ENCODE results near the gene RAB27A. TPM values are rescaled to one million over a fixed set of nuclear protein-coding genes. Genes with fewer than 3 reads are reported as not detected.
A peak's percentile ranks its signal among the peaks of the same experiment; 100 is the strongest.

The RAB27A gene
- total and polyA plus RNA-seq, 11 donors, result 1.4 to 17.2 (median 4.2) TPM

GRCh38 chr15:55218056-55218455 is 71.6 kb downstream of the RAB27A start:
- TF ChIP-seq POLR2A (IDR thresholded peaks at IDR 0.05), result no peak
- no peak for TF ChIP-seq CTCF (IDR thresholded peaks at IDR 0.05)
- DNase-seq, result no peak
- no peaks in the 10 kb centered on the region for H3K9me3 ChIP-seq
- 77 to 87% (median 84%) methylated on average over 2 of the region's 2 CpGs for WGBS, 4 donors
- intact Hi-C loops (cut with DNase I), result loop anchor here in 8 of 10 donors (2.0 to 10.0 kb wide), 5 partner anchors 69 to 219 kb away; partner anchors contain the start of gene RAB27A (in 1 of the 8)
- H3K4me1 ChIP-seq, result peaks cover 0 to 53% (median 0%) of the 10 kb centered on the region in 12 donors
- no peak overlapping the region for H3K4me3 ChIP-seq
- no peaks in the 10 kb centered on the region for H3K27me3 ChIP-seq
- peak overlapping the region in 1 of 12 donors; percentile 41 for H3K27ac ChIP-seq
- H3K36me3 ChIP-seq, result peaks cover 0 to 5% (median 0%) of the 10 kb centered on the region in 9 donors
- ATAC-seq, result no peak

GRCh38 chr15:55204464-55204863 is 85.1 kb downstream of the RAB27A start:
- TF ChIP-seq POLR2A (IDR thresholded peaks at IDR 0.05) (no peak), CTCF (IDR thresholded peaks at IDR 0.05) (no peak)
- no peak for ATAC-seq
- H3K27me3 ChIP-seq, result no peaks in the 10 kb centered on the region

GRCh38 chr15:55202206-55202605 is 87.4 kb downstream of the RAB27A start:
- 95 to 100% (median 100%) methylated on average over 1 of the region's 1 CpG for WGBS, 4 donors
- intact Hi-C loops (cut with DNase I), result no loop called here
- Histone ChIP-seq H3K36me3 (peaks cover 0 to 24% (median 0%) of the 10 kb centered on the region in 9 donors), H3K4me3 (no peak overlapping the region), H3K27me3 (no peaks in the 10 kb centered on the region), H3K4me1 (peaks cover 0 to 8% (median 4%) of the 10 kb centered on the region in 12 donors), H3K9me3 (no peaks in the 10 kb centered on the region), H3K27ac (no peak overlapping the region)
- TF ChIP-seq CTCF (IDR thresholded peaks at IDR 0.05), result no peak
- no peak for TF ChIP-seq POLR2A (IDR thresholded peaks at IDR 0.05)
- DNase-seq (no peak), ATAC-seq (no peak)

More at GRCh38 chr15:55204464-55204863, 85.1 kb downstream of the RAB27A start:
- Histone ChIP-seq H3K27ac (no peak overlapping the region), H3K36me3 (peaks cover 0 to 24% (median 0%) of the 10 kb centered on the region in 9 donors), H3K9me3 (no peaks in the 10 kb centered on the region), H3K4me1 (no peaks in the 10 kb centered on the region), H3K4me3 (no peak overlapping the region)
- WGBS, 4 donors, result 83 to 98% (median 91%) methylated on average over 4 of the region's 4 CpGs
- DNase-seq, result no peak
- intact Hi-C loops (cut with DNase I), result no loop called here

GRCh38 chr15:55198706-55199105 is 90.9 kb downstream of the RAB27A start:
- TF ChIP-seq POLR2A (IDR thresholded peaks at IDR 0.05), result no peak
- TF ChIP-seq CTCF (IDR thresholded peaks at IDR 0.05), result no peak
- intact Hi-C loops (cut with DNase I), result loop anchor here in 2 of 10 donors (5.0 to 10.0 kb wide), 3 partner anchors 206 to 1044 kb away; partner anchors contain the start of genes CCPG1 (in 2 of the 2), PIERCE2 (in 2 of the 2) and RFX7 (in 1 of the 2)
- H3K36me3 ChIP-seq, result peaks cover 0 to 2% (median 0%) of the 10 kb centered on the region in 9 donors
- 75 to 99% (median 97%) methylated on average over 3 of the region's 3 CpGs for WGBS, 4 donors
- no peaks in the 10 kb centered on the region for H3K9me3 ChIP-seq
- H3K27me3 ChIP-seq, result no peaks in the 10 kb centered on the region
- H3K4me1 ChIP-seq, result peaks cover 0 to 32% (median 23%) of the 10 kb centered on the region in 12 donors
- ATAC-seq (no peak), DNase-seq (no peak)
- H3K4me3 ChIP-seq, result no peak overlapping the region
- H3K27ac ChIP-seq, result no peak overlapping the region
